ENCODE measurements around the gene PDE6B. TPM values are rescaled to one million over a fixed set of nuclear protein-coding genes. Genes with fewer than 3 reads are reported as not detected.

PDE6B gene
- total RNA-seq, 2 experiments from 2014 or later = 11.4 to 12.4 TPM

DNA sequence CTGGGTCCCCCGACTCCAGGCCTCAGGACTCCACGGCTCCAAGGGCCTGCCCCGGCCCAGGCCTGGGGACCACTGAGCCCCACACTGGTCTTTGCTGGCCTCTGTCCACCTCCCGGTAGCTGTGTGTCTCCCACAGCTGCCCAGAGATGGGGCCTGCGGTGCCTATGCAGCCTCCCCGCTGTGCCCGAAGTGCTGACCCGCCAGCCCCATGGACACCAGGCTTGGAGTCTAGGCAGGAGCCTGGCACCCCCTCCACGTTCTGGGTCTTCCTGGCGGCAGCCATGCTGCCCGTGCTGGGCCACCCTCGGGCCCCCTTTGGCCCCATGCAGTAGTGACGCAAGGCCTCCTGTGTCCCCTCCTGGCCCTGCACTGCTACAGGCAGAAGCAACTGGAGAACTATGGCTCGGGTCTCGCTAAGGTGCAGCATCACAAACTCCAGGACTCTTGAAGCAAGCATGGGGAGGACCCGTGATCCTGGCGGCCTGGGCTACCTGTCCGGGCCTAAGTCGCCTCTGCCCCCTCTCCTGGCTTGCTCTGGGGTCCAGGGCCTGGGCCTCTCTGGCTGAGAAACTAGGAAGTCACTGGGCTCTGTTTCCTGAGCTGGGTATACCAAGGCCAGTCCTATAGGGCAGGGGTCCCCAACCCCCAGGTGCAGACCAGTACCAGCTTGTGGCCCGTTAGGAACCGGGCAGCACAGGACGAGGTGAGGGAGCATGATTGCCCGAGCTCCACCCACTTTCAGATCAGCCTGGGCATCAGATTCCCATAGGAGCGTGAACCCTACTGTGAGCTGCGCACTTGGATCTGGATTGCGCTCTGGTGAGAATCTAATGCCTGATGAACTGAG lies 49.9 kb downstream of the PDE6B start:
- peaks cover 4% of the 10 kb centered on the region for H3K4me1 Mint-ChIP-seq (ENCODE audit: low read depth)
- peaks cover 22% of the 10 kb centered on the region for H3K36me3 ChIP-seq (ENCODE audit: insufficient read depth, low read length)
- H3K27me3 ChIP-seq (ENCODE audit: control insufficient read depth in 1 of 2, insufficient read depth in 2 of 2, low read length in 2 of 2) = no peaks in the 10 kb centered on the region
- peak overlapping the region; percentile 83 for H3K4me3 Mint-ChIP-seq
- TF ChIP-seq, protein P1, sequence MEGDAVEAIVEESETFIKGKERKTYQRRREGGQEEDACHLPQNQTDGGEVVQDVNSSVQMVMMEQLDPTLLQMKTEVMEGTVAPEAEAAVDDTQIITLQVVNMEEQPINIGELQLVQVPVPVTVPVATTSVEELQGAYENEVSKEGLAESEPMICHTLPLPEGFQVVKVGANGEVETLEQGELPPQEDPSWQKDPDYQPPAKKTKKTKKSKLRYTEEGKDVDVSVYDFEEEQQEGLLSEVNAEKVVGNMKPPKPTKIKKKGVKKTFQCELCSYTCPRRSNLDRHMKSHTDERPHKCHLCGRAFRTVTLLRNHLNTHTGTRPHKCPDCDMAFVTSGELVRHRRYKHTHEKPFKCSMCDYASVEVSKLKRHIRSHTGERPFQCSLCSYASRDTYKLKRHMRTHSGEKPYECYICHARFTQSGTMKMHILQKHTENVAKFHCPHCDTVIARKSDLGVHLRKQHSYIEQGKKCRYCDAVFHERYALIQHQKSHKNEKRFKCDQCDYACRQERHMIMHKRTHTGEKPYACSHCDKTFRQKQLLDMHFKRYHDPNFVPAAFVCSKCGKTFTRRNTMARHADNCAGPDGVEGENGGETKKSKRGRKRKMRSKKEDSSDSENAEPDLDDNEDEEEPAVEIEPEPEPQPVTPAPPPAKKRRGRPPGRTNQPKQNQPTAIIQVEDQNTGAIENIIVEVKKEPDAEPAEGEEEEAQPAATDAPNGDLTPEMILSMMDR (IDR thresholded peaks at IDR 0.05) = no peak
- H3K27ac ChIP-seq (ENCODE audit: low read depth in 1 of 2, low read length in 2 of 2) = peak overlapping the region; percentile 85 to 98
- no peak for ATAC-seq (ENCODE audit: poor library complexity)
- peak overlapping the region; percentile 88 for H3K4me3 ChIP-seq (ENCODE audit: low read length)
- CTCF ChIA-PET = interaction anchor here (1.2 to 1.6 kb wide), 2 partner anchors 9 to 433 kb away, joined by 3 to 5 read pairs; no protein-coding TSS in a partner anchor
- H3K9me3 ChIP-seq (ENCODE audit: control insufficient read depth in 1 of 2, insufficient read depth in 1 of 2, low read length in 2 of 2) = no peaks in the 10 kb centered on the region
- H3K27me3 Mint-ChIP-seq = no peaks in the 10 kb centered on the region
- H3K36me3 Mint-ChIP-seq (ENCODE audit: low read depth) = peaks cover 30% of the 10 kb centered on the region
- POLR2A ChIA-PET = interaction anchor here (1.4 to 4.7 kb wide), 3 partner anchors 11 to 381 kb away, joined by 4 to 64 read pairs (median 9); no protein-coding TSS in a partner anchor
- no peaks in the 10 kb centered on the region for H3K9me3 Mint-ChIP-seq
- peak overlapping the region; percentile 87 for H3K27ac Mint-ChIP-seq
- DNase-seq = no peak
- intact Hi-C loops (cut with DNase I, micrococcal nuclease) = loop anchor here (2.0 to 10.0 kb wide), 5 partner anchors 30 to 1330 kb away; partner anchors contain the start of genes IDUA (in 1 of the 2), NELFA (in 1 of the 2) and PCGF3 (in 1 of the 2)
- peaks cover 26% of the 10 kb centered on the region for H3K4me1 ChIP-seq (ENCODE audit: insufficient read depth, low read length)

DNA sequence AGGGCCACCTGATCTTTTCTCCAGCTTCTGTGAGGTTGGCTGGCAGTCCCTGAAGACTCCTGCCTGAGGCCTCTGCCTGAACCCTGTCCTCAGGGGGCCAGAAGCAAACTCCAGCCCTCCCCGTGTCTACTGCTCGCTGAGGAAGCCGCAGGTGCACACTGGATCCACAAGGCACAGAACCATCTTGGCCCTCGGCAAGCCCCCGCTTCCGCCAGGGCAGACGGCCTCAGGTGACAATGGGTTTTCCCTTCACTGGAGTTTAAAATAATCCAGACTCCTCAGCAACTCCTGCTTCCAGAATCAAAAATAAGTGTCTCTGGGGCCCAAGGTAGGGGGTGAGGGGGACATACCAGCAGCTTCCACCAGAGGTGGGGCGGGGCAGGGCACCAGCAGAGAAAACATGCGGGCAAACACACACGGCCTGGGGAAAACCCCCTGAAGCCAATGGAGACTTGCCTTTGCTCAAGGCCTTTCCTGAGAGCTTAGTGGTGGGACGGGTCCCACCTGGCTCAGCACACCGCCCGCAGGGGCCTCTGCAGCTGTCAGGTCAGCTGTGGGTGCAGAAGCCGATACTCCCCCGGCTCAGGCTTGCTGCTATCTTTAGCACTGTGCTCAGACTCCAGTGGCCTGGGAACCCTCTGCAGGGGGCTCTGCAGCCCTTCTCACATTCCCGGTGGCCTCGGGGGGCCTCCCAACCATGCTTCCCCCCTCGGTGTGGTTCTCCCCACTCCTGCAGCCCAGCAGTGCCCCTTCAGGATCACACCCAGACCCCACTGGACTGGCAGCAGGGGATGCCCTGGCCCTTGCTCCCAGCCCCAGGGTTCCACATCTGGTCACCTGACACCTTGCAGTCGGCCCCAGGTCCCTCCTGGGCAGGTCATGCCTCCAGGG lies 50.9 kb downstream of the PDE6B start:
- intact Hi-C loops (cut with DNase I, micrococcal nuclease) = loop anchor here (2.0 to 10.0 kb wide), 5 partner anchors 29 to 1329 kb away; partner anchors contain the start of genes IDUA (in 1 of the 2), NELFA (in 1 of the 2) and PCGF3 (in 1 of the 2)

More for the DNA sequence above, 50.9 kb downstream of the PDE6B start:
- TF ChIP-seq, protein P1 (IDR thresholded peaks at IDR 0.05) = no peak
- Histone ChIP-seq H3K27ac (ENCODE audit: low read depth in 1 of 2, low read length in 2 of 2) (no peak overlapping the region), H3K4me3 (ENCODE audit: low read length) (no peak overlapping the region), H3K9me3 (ENCODE audit: control insufficient read depth in 1 of 2, insufficient read depth in 1 of 2, low read length in 2 of 2) (no peaks in the 10 kb centered on the region), H3K27me3 (ENCODE audit: control insufficient read depth in 1 of 2, insufficient read depth in 2 of 2, low read length in 2 of 2) (no peaks in the 10 kb centered on the region), H3K36me3 (ENCODE audit: insufficient read depth, low read length) (peaks cover 14% of the 10 kb centered on the region), H3K4me1 (ENCODE audit: insufficient read depth, low read length) (peaks cover 36% of the 10 kb centered on the region)
- ChIA-PET CTCF (no interaction called here), POLR2A (interaction anchor here (4.7 kb wide), 1 partner anchor 12 kb away, joined by 64 read pairs; no protein-coding TSS in a partner anchor)
- Mint-ChIP-seq H3K4me3 (peak overlapping the region; percentile 83), H3K9me3 (no peaks in the 10 kb centered on the region), H3K27ac (no peak overlapping the region), H3K27me3 (no peaks in the 10 kb centered on the region), H3K36me3 (ENCODE audit: low read depth) (peaks cover 21% of the 10 kb centered on the region), H3K4me1 (ENCODE audit: low read depth) (peaks cover 4% of the 10 kb centered on the region)
- ATAC-seq (ENCODE audit: poor library complexity) = no peak
- peak in 1 of 14 experiments; percentile 38 for DNase-seq

All from CD4-positive, alpha-beta T cell (primary cell).